IMR-90 (cell line): ENCODE results near the gene SLCO3A1. TPM values are rescaled to one million over a fixed set of nuclear protein-coding genes. Genes with fewer than 3 reads are reported as not detected.

Experiments
- ATAC-seq: fragments of 200-7000 bp; cut with Tn5 transposase; 2 replicates; pipeline ENCODE4 v1.9.1; 2020; ENCODE audit warnings: low read depth, mild to moderate bottlenecking, moderate library complexity
- BruUV-seq: library from RNA; stranded (reverse); fragments of 400-500 nt; replicated peaks from 2 replicates; lab custom pipeline; 2021; lab: Mats Ljungman, UMichigan
- CTCF ChIA-PET: fragments of 300-600 bp; formaldehyde crosslinking; extraction: SDS; loops from one replicate; lab custom pipeline; 2021; ENCODE audit warnings: antibody characterized with exemption; lab: Yijun Ruan, JAX
- POLR2A ChIA-PET: fragments of 300-600 bp; sonication (Branson Sonifier 250); formaldehyde crosslinking; loops from one replicate; lab custom pipeline; 2022; ENCODE audit warnings: antibody characterized with exemption; ENCODE audit not compliant: unreplicated experiment; lab: Charles Lee
- DNase-seq: peaks from one replicate; pipeline ENCODE4 v3.0.0; 2013
- H2AFZ ChIP-seq: replicated peaks from 2 replicates; pipeline ENCODE3; 2013; ENCODE audit warnings: low read length, mild to moderate bottlenecking; ENCODE audit not compliant: poor library complexity
- H2AK5ac ChIP-seq: 2 replicates; pipeline ENCODE4 v1.6.1; 2013; ENCODE audit warnings: low read depth, low read length, inconsistent platforms
- H2AK9ac ChIP-seq: replicated peaks from 2 replicates; pipeline ENCODE3; 2013; ENCODE audit warnings: mild to moderate bottlenecking, low read depth, low read length, moderate library complexity; ENCODE audit not compliant: poor library complexity
- H2BK120ac ChIP-seq: 2 replicates; pipeline ENCODE4 v1.6.1; 2013; ENCODE audit warnings: low read depth, low read length, inconsistent platforms
- H2BK15ac ChIP-seq: 3 replicates; pipeline ENCODE4 v1.6.1; 2013; ENCODE audit warnings: low read depth, low read length, inconsistent platforms
- H2BK20ac ChIP-seq: 2 replicates; pipeline ENCODE4 v1.6.1; 2013; ENCODE audit warnings: low read depth, mild to moderate bottlenecking, inconsistent platforms, low read length, moderate library complexity
- H2BK5ac ChIP-seq: 2 replicates; pipeline ENCODE4 v1.6.1; 2013; ENCODE audit warnings: mild to moderate bottlenecking, low read depth, low read length, inconsistent platforms; ENCODE audit not compliant: poor library complexity, severe bottlenecking
- H3K14ac ChIP-seq: replicated peaks from 2 replicates; pipeline ENCODE4 v1.6.1; 2013; ENCODE audit warnings: low read depth, low read length, inconsistent platforms
- H3K18ac ChIP-seq: 2 replicates; pipeline ENCODE4 v1.6.1; 2013; ENCODE audit warnings: low read depth, low read length, control low read depth
- H3K23ac ChIP-seq: 2 replicates; pipeline ENCODE4 v1.6.1; 2013; ENCODE audit warnings: low read depth, low read length, inconsistent platforms
- H3K27ac ChIP-seq: 2 replicates; pipeline ENCODE4 v1.5.1; 2013; ENCODE audit warnings: mild to moderate bottlenecking, control low read depth, low read length; ENCODE audit not compliant: insufficient read depth
- H3K27me3 ChIP-seq: 2 replicates; pipeline ENCODE4 v1.6.1; 2013; ENCODE audit warnings: low read length; ENCODE audit not compliant: control insufficient read depth, insufficient read depth
- H3K36me3 ChIP-seq: 2 replicates; pipeline ENCODE4 v1.6.1; 2013; ENCODE audit warnings: low read length, mixed read lengths; ENCODE audit not compliant: control insufficient read depth, insufficient read depth
- H3K4ac ChIP-seq: 2 replicates; pipeline ENCODE4 v1.6.1; 2013; ENCODE audit warnings: low read depth, low read length, inconsistent platforms
- H3K4me1 ChIP-seq: 2 replicates; pipeline ENCODE4 v1.6.1; 2013; ENCODE audit warnings: low read length, mixed read lengths; ENCODE audit not compliant: control insufficient read depth, insufficient read depth
- H3K4me2 ChIP-seq: 2 replicates; pipeline ENCODE4 v1.6.1; 2013; ENCODE audit warnings: low read depth, mild to moderate bottlenecking, control low read depth, low read length, moderate library complexity
- H3K4me3 ChIP-seq: 2 replicates; pipeline ENCODE4 v1.5.1; 2013; ENCODE audit warnings: low read depth, mild to moderate bottlenecking, control low read depth, low read length, moderate library complexity; ENCODE audit not compliant: insufficient read depth
- H3K56ac ChIP-seq: 2 replicates; pipeline ENCODE4 v1.6.1; 2013; ENCODE audit warnings: low read length, inconsistent platforms; ENCODE audit not compliant: insufficient read depth; ENCODE audit errors: extremely low read depth
- H3K79me1 ChIP-seq, 2 experiments: 2 replicates each; pipeline ENCODE4 v1.6.1; 2013; ENCODE audit warnings: low read length in 2 of 2, inconsistent platforms in 1 of 2, low read depth in 1 of 2
- H3K9ac ChIP-seq: 2 replicates; pipeline ENCODE4 v1.6.1; 2013; ENCODE audit warnings: low read depth, low read length, control low read depth
- H3K9me1 ChIP-seq: 2 replicates; pipeline ENCODE4 v1.6.1; 2013; ENCODE audit warnings: low read length, inconsistent platforms; ENCODE audit not compliant: insufficient read depth
- H3K9me3 ChIP-seq: 2 replicates; pipeline ENCODE4 v1.6.1; 2013; ENCODE audit warnings: low read length; ENCODE audit not compliant: control insufficient read depth, insufficient read depth
- H4K20me1 ChIP-seq: 2 replicates; pipeline ENCODE4 v1.6.1; 2013; ENCODE audit warnings: low read length, inconsistent platforms; ENCODE audit not compliant: insufficient read depth
- H4K5ac ChIP-seq: 2 replicates; pipeline ENCODE4 v1.6.1; 2013; ENCODE audit warnings: mild to moderate bottlenecking, low read depth, low read length, control low read depth
- H4K8ac ChIP-seq, 2 experiments: 2 replicates each; pipeline ENCODE4 v1.6.1; 2013; ENCODE audit warnings: low read depth in 2 of 2, low read length in 2 of 2, control low read depth in 1 of 2, inconsistent platforms in 1 of 2
- H4K91ac ChIP-seq: 2 replicates; pipeline ENCODE4 v1.6.1; 2013; ENCODE audit warnings: low read depth, low read length, inconsistent platforms; ENCODE audit not compliant: insufficient read depth
- BHLHE40 ChIP-seq: fragments of 150-350 bp; IDR thresholded peaks from 2 replicates; pipeline ENCODE4 v1.6.1; 2016; ENCODE audit warnings: mild to moderate bottlenecking, low read depth, low read length
- CTCF ChIP-seq: conservative IDR thresholded peaks from 2 replicates; pipeline ENCODE4 v1.5.1; 2012; ENCODE audit warnings: mild to moderate bottlenecking, low read depth, low read length, improper control_type of control experiment
- ELK1 ChIP-seq: fragments of 150-350 bp; IDR thresholded peaks from 2 replicates; pipeline ENCODE4 v1.6.1; 2016; ENCODE audit warnings: low read depth, mild to moderate bottlenecking, low read length, moderate library complexity, borderline replicate concordance
- MAZ ChIP-seq: IDR thresholded peaks from 2 replicates; pipeline ENCODE4 v1.6.1; 2012; ENCODE audit warnings: low read depth, mild to moderate bottlenecking, low read length, improper control_type of control experiment, moderate library complexity, borderline replicate concordance
- RAD21 ChIP-seq: IDR thresholded peaks from 2 replicates; pipeline ENCODE4 v1.6.1; 2012; ENCODE audit warnings: low read length, improper control_type of control experiment
- SMC3 ChIP-seq: fragments of 150-350 bp; IDR thresholded peaks from 2 replicates; pipeline ENCODE4 v1.6.1; 2016; ENCODE audit warnings: low read depth, mild to moderate bottlenecking, antibody characterized with exemption, low read length, moderate library complexity
- USF2 ChIP-seq: fragments of 150-350 bp; IDR thresholded peaks from 2 replicates; pipeline ENCODE4 v1.6.1; 2017; ENCODE audit warnings: mild to moderate bottlenecking, antibody characterized with exemption, low read length, low read depth
- WGBS, 2 experiments: methylation state at CpG; one replicate each; pipeline versions ENCODE4 v1.1.5 to v1.1.7; 2013; ENCODE audit warnings: missing lambda C conversion rate in 2 of 2; ENCODE audit not compliant: insufficient read length in 1 of 2; ENCODE audit errors: extremely low coverage in 2 of 2; 5-methylcytosine and 5-hydroxymethylcytosine counted together
- dilution Hi-C: fragments of 300-500 bp; cut with HindIII; formaldehyde crosslinking; loops from one replicate; pipeline ENCODE4 v1.14.3; 2018; ENCODE audit warnings: low sequenced_read_pairs; ENCODE audit not compliant: unreplicated experiment
- in situ Hi-C: fragments of 300-500 bp; cut with MboI; formaldehyde crosslinking; loops from 3 replicates; pipeline ENCODE4 v1.14.3; 2019; ENCODE audit warnings: low sequenced_read_pairs, inconsistent platforms, mixed read lengths
- intact Hi-C: fragments of 100-400 bp; cut with micrococcal nuclease; formaldehyde crosslinking; loops from 2 replicates; pipeline ENCODE4 v1.10.0; 2022
- polyA plus RNA-seq, 3 experiments: library from polyadenylated mRNA; depleted of rRNA; stranded (reverse); fragments of >200 nt; gene quantifications; 2 replicates each; pipeline ENCODE4 v1.2.3, GENCODE V29; 2012; ENCODE audit warnings: low replicate concordance in 1 of 3
- total RNA-seq: library from RNA; depleted of rRNA; stranded (reverse); fragments of >200 nt; gene quantifications from 2 replicates; pipeline ENCODE4 v1.2.3, GENCODE V29; 2012

SLCO3A1 gene
- total and polyA plus RNA-seq, 2 of the 4 experiments (the other 2 are of a cell fraction) = 4.7 to 8.1 TPM

GRCh38 chr15:92196342-92196741 is 342.8 kb downstream of the SLCO3A1 start:
- Histone ChIP-seq H2BK20ac (no peak overlapping the region), H3K4me1 (no peaks in the 10 kb centered on the region), H3K4me2 (no peak overlapping the region), H2BK120ac (no peak overlapping the region), H2BK15ac (no peak overlapping the region), H3K9me3 (peaks cover 1% of the 10 kb centered on the region; the same call in 1 of the 2 replicates), H3K36me3 (no peaks in the 10 kb centered on the region), H2AK9ac (no peak overlapping the region), H3K27ac (no peak overlapping the region), H3K56ac (no peak overlapping the region), H2AK5ac (no peak overlapping the region), H3K4ac (no peak overlapping the region), H2AFZ (no peak overlapping the region), H3K14ac (no peak overlapping the region), H3K23ac (no peak overlapping the region), H2BK5ac (no peak overlapping the region), H3K27me3 (no peaks in the 10 kb centered on the region), H4K5ac (no peak overlapping the region), H4K91ac (no peak overlapping the region), H3K18ac (no peak overlapping the region), H4K8ac (no peak overlapping the region), H3K79me1 (no peaks in the 10 kb centered on the region), H3K9ac (no peak overlapping the region), H3K9me1 (no peaks in the 10 kb centered on the region), H4K20me1 (no peaks in the 10 kb centered on the region), H3K4me3 (no peak overlapping the region)
- no peak for DNase-seq
- dilution Hi-C loops (no loop called here), intact Hi-C loops (no loop called here), in situ Hi-C loops (no loop called here)
- POLR2A ChIA-PET = no interaction called here
- no TSS peak for BruUV-seq
- TF ChIP-seq ELK1 (no peak), RAD21 (no peak), SMC3 (no peak), USF2 (no peak), CTCF (no peak), MAZ (no peak), BHLHE40 (no peak)
- no peak for ATAC-seq
- CTCF ChIA-PET = no interaction called here
- 32% methylated on average over 3 of the region's 4 CpGs; no CpG with 5 or more reads in 1 of the 2 experiments for WGBS, 2 experiments
